Cardiac muscle cell (in vitro differentiated cells and primary cell): ENCODE data around the gene KLHL17. TPM values are rescaled to one million over a fixed set of nuclear protein-coding genes. Genes with fewer than 3 reads are reported as not detected.
"Not testable (repeated sequence)": the region's sequence is repeated elsewhere in the genome, so short reads cannot be mapped to it uniquely, and the experiment has no call there.

Source experiments
- DNase-seq, 2 donors: peaks; one replicate each; pipeline versions ENCODE4 v3.0.0 to v3.0.0-alpha.2; 2010 to 2017; ENCODE audit warnings: low read depth in 1 of 2, low spot score in 1 of 2
- H3K27ac ChIP-seq: fragments of 200-600 bp; sonication (generic); 2 replicates; pipeline ENCODE4 v1.5.1; 2016
- H3K27me3 ChIP-seq: fragments of 200-600 bp; sonication (generic); 2 replicates; pipeline ENCODE4 v1.6.0; 2016; ENCODE audit warnings: control low read depth
- H3K36me3 ChIP-seq: fragments of 200-600 bp; sonication (generic); 2 replicates; pipeline ENCODE4 v1.5.1; 2016; ENCODE audit warnings: control low read depth
- H3K4me1 ChIP-seq: fragments of 200-600 bp; sonication (generic); 2 replicates; pipeline ENCODE4 v1.8.1; 2017; ENCODE audit warnings: low read depth, mild to moderate bottlenecking, mixed run types
- H3K4me3 ChIP-seq: fragments of 200-600 bp; sonication (generic); 2 replicates; pipeline ENCODE4 v1.5.1; 2016; ENCODE audit warnings: mild to moderate bottlenecking
- H3K9me3 ChIP-seq: fragments of 200-600 bp; sonication (generic); 2 replicates; pipeline ENCODE4 v1.5.1; 2017; ENCODE audit warnings: low read depth, mild to moderate bottlenecking, control low read depth
- CTCF ChIP-seq: IDR thresholded peaks from 2 replicates; pipeline ENCODE4 v1.5.1; 2012; ENCODE audit warnings: low read depth, mild to moderate bottlenecking, low read length
- polyA plus RNA-seq: library from polyadenylated mRNA; unstranded; fragments of >200 nt; fragmentation: Nextera tagmentation; extraction: Ambion mirVana; gene quantifications from 2 replicates; pipeline ENCODE4 v1.2.1, GENCODE V29; 2016
- total RNA-seq: library from RNA; depleted of rRNA; stranded (reverse); fragments of >200 nt; gene quantifications from 2 replicates; pipeline ENCODE4 v1.2.3, GENCODE V29; 2016

Gene KLHL17
- total and polyA plus RNA-seq, 2 experiments from 2014 or later: 31.5 to 42.9 TPM

- Histone ChIP-seq H3K9me3 (no peaks in the 10 kb centered on the region), H3K4me1 (peaks cover 27% of the 10 kb centered on the region), H3K27me3 (no peaks in the 10 kb centered on the region), H3K4me3 (no peak overlapping the region), H3K27ac (peak overlapping the region; percentile 84), H3K36me3 (no peaks in the 10 kb centered on the region)
- no peak for TF ChIP-seq CTCF
- DNase-seq: peak; percentile 69 to 75
Measured at GRCh38 chr1:1004780-1005697, 44.7 kb downstream of the KLHL17 start.

DNA sequence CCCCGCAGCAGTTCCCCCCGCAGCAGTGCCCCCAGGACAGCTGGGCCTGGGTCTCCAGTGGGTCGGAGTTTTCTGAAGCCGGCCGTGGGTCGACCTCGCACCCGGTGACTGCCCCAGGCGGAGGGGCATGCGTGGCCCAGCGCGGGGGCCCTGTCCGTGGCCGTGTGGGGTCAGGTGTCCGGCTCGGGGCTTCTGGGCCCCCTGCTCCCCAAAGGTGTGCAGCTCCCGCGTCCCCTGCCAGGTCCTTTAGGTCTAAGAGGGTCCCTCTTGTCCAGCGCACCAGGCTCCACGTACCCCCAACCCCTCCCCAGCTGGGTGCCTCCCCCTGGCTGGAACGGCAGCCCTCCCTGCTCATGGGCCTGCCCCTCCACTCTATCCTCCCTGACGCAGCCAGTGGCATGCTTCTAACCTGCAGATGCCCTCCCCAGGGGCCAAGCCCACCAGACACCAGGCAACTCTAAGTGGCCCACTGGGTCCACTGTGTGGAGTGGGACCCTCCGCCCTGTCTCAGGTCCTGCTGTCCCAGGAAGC, 45.5 kb downstream of the KLHL17 start:
- TF ChIP-seq CTCF: no peak
- H3K27me3 ChIP-seq: no peaks in the 10 kb centered on the region
- DNase-seq: no peak
- no peaks in the 10 kb centered on the region for H3K9me3 ChIP-seq
- H3K4me1 ChIP-seq: peaks cover 27% of the 10 kb centered on the region
- H3K27ac ChIP-seq: peak overlapping the region; percentile 84
- H3K4me3 ChIP-seq: no peak overlapping the region
- no peaks in the 10 kb centered on the region for H3K36me3 ChIP-seq

DNA sequence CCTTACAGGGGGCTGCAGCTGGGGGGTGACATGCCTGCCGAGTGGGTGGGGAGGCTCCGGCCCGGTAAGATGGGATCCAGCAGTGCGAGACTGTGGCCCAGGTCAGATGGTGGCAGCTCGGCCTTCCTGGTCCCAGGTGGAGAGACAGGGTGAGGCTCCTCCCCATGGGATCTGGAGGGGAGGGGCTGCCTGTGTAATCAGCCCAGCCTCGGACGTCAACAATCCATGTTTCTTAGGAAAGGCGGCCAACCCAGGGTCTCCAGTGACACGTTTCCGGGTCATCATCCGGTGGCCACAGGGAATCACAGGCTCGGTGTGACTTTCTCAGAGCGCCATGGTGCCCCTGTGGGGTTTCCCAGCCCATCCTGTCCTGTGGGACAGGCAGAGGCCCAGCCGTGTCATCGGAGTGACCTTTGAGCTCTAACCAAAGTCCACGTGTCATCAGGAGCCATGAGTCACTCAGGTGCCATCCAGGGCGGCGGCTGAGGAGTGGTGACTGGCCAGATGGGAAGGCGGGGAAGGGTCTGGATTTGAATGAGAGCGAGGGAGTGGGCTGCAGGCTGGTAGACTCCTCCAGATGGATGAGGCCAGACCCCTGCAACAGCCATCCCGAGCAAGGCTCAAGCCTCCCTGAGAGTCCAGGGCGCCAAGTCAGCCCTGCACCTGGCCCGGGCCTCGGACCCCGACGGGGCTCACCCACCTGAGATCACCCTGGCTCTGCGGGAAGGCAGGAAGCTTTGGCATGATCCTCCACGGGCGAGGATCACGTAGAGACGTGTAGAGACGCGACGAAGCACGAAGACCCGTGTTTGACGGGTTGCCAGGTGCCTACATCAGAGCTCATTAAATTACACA, 46.1 kb downstream of the KLHL17 start:
- no peak for TF ChIP-seq CTCF
- Histone ChIP-seq H3K9me3 (no peaks in the 10 kb centered on the region), H3K4me3 (no peak overlapping the region), H3K36me3 (no peaks in the 10 kb centered on the region), H3K27ac (peak overlapping the region; percentile 84), H3K27me3 (no peaks in the 10 kb centered on the region), H3K4me1 (peaks cover 27% of the 10 kb centered on the region)
- DNase-seq: no peak

- H3K4me1 ChIP-seq: peaks cover 14% of the 10 kb centered on the region
- not testable (repeated sequence) for H3K36me3 ChIP-seq, DNase-seq, H3K9me3 ChIP-seq, H3K4me3 ChIP-seq, H3K27ac ChIP-seq, H3K27me3 ChIP-seq
Measured at GRCh38 chr1:1010131-1010530, 49.7 kb downstream of the KLHL17 start.

- Histone ChIP-seq H3K4me1 (peaks cover 3% of the 10 kb centered on the region), H3K4me3 (no peak overlapping the region), H3K36me3 (no peaks in the 10 kb centered on the region), H3K27ac (no peak overlapping the region), H3K27me3 (no peaks in the 10 kb centered on the region), H3K9me3 (no peaks in the 10 kb centered on the region)
- DNase-seq: no peak
- TF ChIP-seq CTCF: no peak
Measured at GRCh38 chr1:1011396-1011949, 51.1 kb downstream of the KLHL17 start.

DNA sequence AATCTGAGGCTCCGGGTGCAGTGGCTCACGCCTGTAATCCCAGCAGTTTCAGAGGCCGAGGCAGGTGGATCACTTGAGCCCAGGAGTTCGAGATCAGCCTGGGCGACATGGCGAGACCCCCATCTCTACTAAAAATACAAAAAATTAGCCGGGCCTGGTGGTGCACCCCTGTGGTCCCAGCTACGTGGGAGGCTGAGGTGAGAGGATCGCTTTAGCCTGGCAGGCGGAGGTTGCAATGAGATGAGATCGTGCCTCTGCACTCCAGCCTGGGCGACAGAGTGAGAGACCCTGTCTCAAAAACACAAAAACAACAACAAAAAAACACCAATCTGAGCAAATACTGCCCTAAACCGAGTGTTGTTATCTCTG, 52.3 kb downstream of the KLHL17 start:
- Histone ChIP-seq H3K27ac (peak overlapping the region; percentile 71), H3K4me3 (peak overlapping the region; percentile 17)
- not testable (repeated sequence) for H3K27me3 ChIP-seq, DNase-seq, H3K9me3 ChIP-seq, H3K4me1 ChIP-seq, H3K36me3 ChIP-seq
